DMS 273 treated with DMSO at 0.1 percent for 48 hours (cell line): ENCODE measurements around the gene STBD1.
"Not testable (repeated sequence)": the region's sequence is repeated elsewhere in the genome, so short reads cannot be mapped to it uniquely, and the experiment has no call there.

Experiments
- DNase-seq: peaks from one replicate; lab custom pipeline; 2025; lab: John Stamatoyannopoulos, UW

STBD1 gene

GRCh38 chr4:76283900-76284299 lies 22.6 kb upstream of the STBD1 start:
- no peak for DNase-seq

GRCh38 chr4:76287811-76288210 lies 18.7 kb upstream of the STBD1 start:
- not testable (repeated sequence) for DNase-seq

- DNase-seq: no peak
Measured at GRCh38 chr4:76292730-76293129, 13.8 kb upstream of the STBD1 start.

- no peak for DNase-seq
Measured at GRCh38 chr4:76293772-76294171, 12.8 kb upstream of the STBD1 start.

- no peak for DNase-seq
Measured at GRCh38 chr4:76296286-76296820, 10.2 kb upstream of the STBD1 start.

- no peak for DNase-seq
Measured at GRCh38 chr4:76298227-76298626, 8.3 kb upstream of the STBD1 start.

GRCh38 chr4:76300012-76300411 lies 6.5 kb upstream of the STBD1 start:
- no peak for DNase-seq

- DNase-seq: no peak
Measured at GRCh38 chr4:76301068-76301774, 5.3 kb upstream of the STBD1 start.

GRCh38 chr4:76301775-76302162 lies 4.8 kb upstream of the STBD1 start:
- DNase-seq: no peak

- no peak for DNase-seq
Measured at GRCh38 chr4:76302826-76303438, 3.6 kb upstream of the STBD1 start.

GRCh38 chr4:76305033-76305687 lies 1.4 kb upstream of the STBD1 start:
- DNase-seq: no peak

GRCh38 chr4:76306882-76307659 lies 538 bp downstream of the STBD1 start:
- peak; percentile 42 for DNase-seq

- peak; percentile 9 for DNase-seq
Measured at GRCh38 chr4:76307660-76308014, 1.1 kb downstream of the STBD1 start.

- no peak for DNase-seq
Measured at GRCh38 chr4:76308548-76308947, 2.0 kb downstream of the STBD1 start.

GRCh38 chr4:76309939-76310550 lies 3.5 kb downstream of the STBD1 start:
- no peak for DNase-seq

- no peak for DNase-seq
Measured at GRCh38 chr4:76310683-76311082, 4.2 kb downstream of the STBD1 start.

- peak; percentile 55 for DNase-seq
Measured at GRCh38 chr4:76311896-76312331, 5.4 kb downstream of the STBD1 start.

- DNase-seq: no peak
Measured at GRCh38 chr4:76312457-76312856, 5.9 kb downstream of the STBD1 start.

- DNase-seq: no peak
Measured at GRCh38 chr4:76313547-76313946, 7.0 kb downstream of the STBD1 start.

- no peak for DNase-seq
Measured at GRCh38 chr4:76315267-76315918, 8.9 kb downstream of the STBD1 start.

- DNase-seq: no peak
Measured at GRCh38 chr4:76316131-76316530, 9.6 kb downstream of the STBD1 start.
